PFSK-1 (cell line): ENCODE results near the gene SLC9A9.

Experiments used
- POLR2AphosphoS5 ChIP-seq: IDR thresholded peaks from 2 replicates; pipeline ENCODE4 v1.6.1; 2012; ENCODE audit warnings: low read depth, mild to moderate bottlenecking, control low read depth, low read length, moderate library complexity
- SIN3A ChIP-seq: IDR thresholded peaks from 2 replicates; pipeline ENCODE4 v1.6.1; 2012; ENCODE audit warnings: mild to moderate bottlenecking, low read length, moderate library complexity, borderline replicate concordance; ENCODE audit not compliant: insufficient read depth
- TAF1 ChIP-seq: IDR thresholded peaks from 2 replicates; pipeline ENCODE4 v1.6.1; 2012; ENCODE audit warnings: low read length, control low read depth, borderline replicate concordance; ENCODE audit not compliant: insufficient read depth
- TF ChIP-seq, protein P1 (sequence below), 2 experiments: IDR thresholded peaks; 2 replicates each; pipeline versions ENCODE4 v1.6.1 to v1.8.0; 2011 to 2012; ENCODE audit warnings: low read depth in 2 of 2, low read length in 2 of 2, control low read depth in 1 of 2, inconsistent platforms in 1 of 2, mild to moderate bottlenecking in 1 of 2, moderate library complexity in 1 of 2; ENCODE audit not compliant: insufficient read depth in 1 of 2

DNA sequence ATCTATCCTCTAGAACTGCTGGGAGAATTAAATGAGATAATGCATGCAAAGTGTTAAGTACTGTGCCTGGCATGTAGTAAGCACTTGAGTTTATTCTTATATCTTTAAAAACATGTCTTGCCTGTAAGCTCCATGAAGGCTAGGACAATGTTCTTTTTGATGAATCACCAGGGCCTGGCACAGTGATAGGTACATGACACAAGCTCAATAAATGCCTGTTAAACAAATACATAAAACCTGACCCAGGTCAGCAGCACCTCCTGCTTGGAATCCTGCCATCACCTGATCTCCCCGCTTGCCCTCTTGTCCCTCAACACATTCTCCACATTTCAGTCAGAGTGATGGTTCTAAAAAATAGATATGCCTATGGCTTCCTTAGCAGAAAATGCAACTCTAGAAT, 541.9 kb downstream of the SLC9A9 start:
- no peak for TF ChIP-seq TAF1
- TF ChIP-seq SIN3A, result no peak
- TF ChIP-seq POLR2AphosphoS5, result no peak
- TF ChIP-seq, protein P1, sequence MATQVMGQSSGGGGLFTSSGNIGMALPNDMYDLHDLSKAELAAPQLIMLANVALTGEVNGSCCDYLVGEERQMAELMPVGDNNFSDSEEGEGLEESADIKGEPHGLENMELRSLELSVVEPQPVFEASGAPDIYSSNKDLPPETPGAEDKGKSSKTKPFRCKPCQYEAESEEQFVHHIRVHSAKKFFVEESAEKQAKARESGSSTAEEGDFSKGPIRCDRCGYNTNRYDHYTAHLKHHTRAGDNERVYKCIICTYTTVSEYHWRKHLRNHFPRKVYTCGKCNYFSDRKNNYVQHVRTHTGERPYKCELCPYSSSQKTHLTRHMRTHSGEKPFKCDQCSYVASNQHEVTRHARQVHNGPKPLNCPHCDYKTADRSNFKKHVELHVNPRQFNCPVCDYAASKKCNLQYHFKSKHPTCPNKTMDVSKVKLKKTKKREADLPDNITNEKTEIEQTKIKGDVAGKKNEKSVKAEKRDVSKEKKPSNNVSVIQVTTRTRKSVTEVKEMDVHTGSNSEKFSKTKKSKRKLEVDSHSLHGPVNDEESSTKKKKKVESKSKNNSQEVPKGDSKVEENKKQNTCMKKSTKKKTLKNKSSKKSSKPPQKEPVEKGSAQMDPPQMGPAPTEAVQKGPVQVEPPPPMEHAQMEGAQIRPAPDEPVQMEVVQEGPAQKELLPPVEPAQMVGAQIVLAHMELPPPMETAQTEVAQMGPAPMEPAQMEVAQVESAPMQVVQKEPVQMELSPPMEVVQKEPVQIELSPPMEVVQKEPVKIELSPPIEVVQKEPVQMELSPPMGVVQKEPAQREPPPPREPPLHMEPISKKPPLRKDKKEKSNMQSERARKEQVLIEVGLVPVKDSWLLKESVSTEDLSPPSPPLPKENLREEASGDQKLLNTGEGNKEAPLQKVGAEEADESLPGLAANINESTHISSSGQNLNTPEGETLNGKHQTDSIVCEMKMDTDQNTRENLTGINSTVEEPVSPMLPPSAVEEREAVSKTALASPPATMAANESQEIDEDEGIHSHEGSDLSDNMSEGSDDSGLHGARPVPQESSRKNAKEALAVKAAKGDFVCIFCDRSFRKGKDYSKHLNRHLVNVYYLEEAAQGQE (IDR thresholded peaks at IDR 0.05; ENCODE audit: insufficient read depth in 1 of 2, low read depth in 2 of 2, low read length in 2 of 2), result no peak
